B cell (primary cell): ENCODE measurements around the gene ARHGEF10L. TPM values are rescaled to one million over a fixed set of nuclear protein-coding genes. Genes with fewer than 3 reads are reported as not detected.

ENCODE experiments used
- ATAC-seq: fragments of 200-7000 bp; cut with Tn5 transposase; one replicate; pipeline ENCODE4 v1.10.0; 2021; ENCODE audit warnings: low read depth, mild to moderate bottlenecking, moderate number of reproducible peaks, moderate library complexity
- CTCF ChIA-PET: fragments of 350-600 bp; sonication (Branson Sonifier 250); formaldehyde crosslinking; loops from one replicate; lab custom pipeline; 2021; ENCODE audit warnings: antibody characterized with exemption, inconsistent platforms; lab: Charles Lee
- POLR2A ChIA-PET: fragments of 350-600 bp; sonication (Branson Sonifier 250); formaldehyde crosslinking; loops from one replicate; lab custom pipeline; 2021; ENCODE audit warnings: antibody characterized with exemption; lab: Charles Lee
- DNase-seq: peaks from one replicate; pipeline ENCODE4 v3.0.0; 2013
- H2AFZ ChIP-seq: 2 replicates; pipeline ENCODE4 v1.6.1; 2012; ENCODE audit warnings: mild to moderate bottlenecking, low read depth, low read length; ENCODE audit not compliant: insufficient read depth, poor library complexity, severe bottlenecking
- H3K27ac ChIP-seq, 2 donors: 1 replicate in 1 of 2; 2 replicates in 1 of 2; pipeline ENCODE4 v1.5.1; 2012 to 2013; ENCODE audit warnings: low read length in 2 of 2, mild to moderate bottlenecking in 2 of 2, moderate library complexity in 1 of 2
- H3K27me3 ChIP-seq, 4 experiments: fragments of 200-600 bp in 1 of 4; sonication (generic) in 1 of 4; replicated peaks in 1 of 4; 1 replicate in 2 of 4; 2 replicates in 2 of 4; pipeline versions ENCODE4 v1.6.1 to v1.7.0; 2013 to 2016; ENCODE audit warnings: low read length in 3 of 4, mild to moderate bottlenecking in 2 of 4, mixed read lengths in 1 of 4, moderate library complexity in 1 of 4; ENCODE audit not compliant: insufficient read depth in 4 of 4, control insufficient read depth in 3 of 4; ENCODE audit errors: control extremely low read depth in 1 of 4
- H3K36me3 ChIP-seq, 2 experiments: replicated peaks in 1 of 2; 1 replicate in 1 of 2; 2 replicates in 1 of 2; pipeline versions ENCODE4 v1.6.1 to v1.7.1; 2013; ENCODE audit warnings: low read length in 1 of 2; ENCODE audit not compliant: insufficient read depth in 2 of 2, control insufficient read depth in 1 of 2; ENCODE audit errors: control extremely low read depth in 1 of 2, extremely low read depth in 1 of 2
- H3K4me1 ChIP-seq, 2 donors: fragments of 200-600 bp in 1 of 2; sonication (generic) in 1 of 2; 1 replicate in 1 of 2; 2 replicates in 1 of 2; pipeline versions ENCODE4 v1.5.1 to v1.6.1; 2013 to 2017; ENCODE audit warnings: low read length in 2 of 2; ENCODE audit not compliant: control insufficient read depth in 2 of 2, insufficient read depth in 2 of 2
- H3K4me2 ChIP-seq: replicated peaks from 2 replicates; pipeline ENCODE3; 2012; ENCODE audit warnings: mild to moderate bottlenecking, low read depth, low read length; ENCODE audit not compliant: poor library complexity, severe bottlenecking
- H3K4me3 ChIP-seq, 5 experiments: fragments of 200-600 bp in 1 of 5; sonication (generic) in 1 of 5; 1 replicate in 3 of 5; 2 replicates in 2 of 5; pipeline versions ENCODE4 v1.5.1 to v1.7.0; 2011 to 2016; ENCODE audit warnings: low read length in 4 of 5, mild to moderate bottlenecking in 4 of 5, low read depth in 2 of 5, control low read depth in 1 of 5, moderate library complexity in 1 of 5; ENCODE audit not compliant: insufficient read depth in 1 of 5; ENCODE audit errors: control extremely low read depth in 1 of 5, extremely low read depth in 1 of 5
- H3K79me2 ChIP-seq: fragments of 200-600 bp; sonication (generic); one replicate; pipeline ENCODE4 v1.6.0; 2016; ENCODE audit warnings: low read length; ENCODE audit not compliant: control insufficient read depth, insufficient read depth
- H3K9ac ChIP-seq: fragments of 200-600 bp; sonication (generic); 2 replicates; pipeline ENCODE4 v1.6.1; 2017; ENCODE audit warnings: mild to moderate bottlenecking, low read length, moderate library complexity
- H3K9me3 ChIP-seq, 3 donors: one replicate each; pipeline versions ENCODE4 v1.6.1 to v1.7.1; 2013; ENCODE audit warnings: low read length in 2 of 3; ENCODE audit not compliant: control insufficient read depth in 2 of 3, insufficient read depth in 1 of 3; ENCODE audit errors: control extremely low read depth in 1 of 3
- H4K20me1 ChIP-seq: 2 replicates; pipeline ENCODE4 v1.6.0; 2012; ENCODE audit warnings: mild to moderate bottlenecking, low read length; ENCODE audit not compliant: insufficient read depth, control insufficient read depth, poor library complexity, severe bottlenecking
- H3K27ac Mint-ChIP-seq: one replicate; pipeline ENCODE4 v1.8.0; 2021; ENCODE audit warnings: mixed read lengths
- H3K27me3 Mint-ChIP-seq: one replicate; pipeline ENCODE4 v1.8.0; 2021; ENCODE audit warnings: mixed read lengths
- H3K4me1 Mint-ChIP-seq: one replicate; pipeline ENCODE4 v1.8.0; 2021; ENCODE audit warnings: mixed read lengths
- H3K4me3 Mint-ChIP-seq: one replicate; pipeline ENCODE4 v1.8.0; 2021; ENCODE audit warnings: mixed read lengths
- H3K9me3 Mint-ChIP-seq: one replicate; pipeline ENCODE4 v1.8.0; 2022; ENCODE audit warnings: mixed read lengths; ENCODE audit not compliant: insufficient read depth
- CTCF ChIP-seq: fragments of 200-600 bp; IDR thresholded peaks from one replicate; pipeline ENCODE4 v1.8.0; 2022; ENCODE audit warnings: antibody characterized with exemption, mild to moderate bottlenecking
- EZH2 ChIP-seq: IDR thresholded peaks from 2 replicates; pipeline ENCODE4 v1.6.1; 2012; ENCODE audit warnings: borderline replicate concordance, low read depth, mild to moderate bottlenecking, moderate library complexity, low read length; ENCODE audit not compliant: insufficient read depth, poor library complexity, severe bottlenecking
- WGBS: methylation state at CpG from one replicate; pipeline ENCODE4 v1.1.5; 2013; ENCODE audit warnings: missing lambda C conversion rate; ENCODE audit not compliant: insufficient coverage; 5-methylcytosine and 5-hydroxymethylcytosine counted together
- intact Hi-C: fragments of 100-400 bp; cut with micrococcal nuclease; formaldehyde crosslinking; loops from one replicate; pipeline ENCODE4 v1.10.0; 2022
- polyA plus RNA-seq: library from polyadenylated mRNA; depleted of rRNA; stranded (reverse); fragments of >200 nt; gene quantifications from 2 replicates; pipeline ENCODE4 v1.2.3, GENCODE V29; 2012
- total RNA-seq, 2 donors: library from RNA; stranded (reverse); fragments of 120-200 nt in 1 of 2; gene quantifications; 1 replicate in 1 of 2; 2 replicates in 1 of 2; pipeline versions ENCODE4 v1.2.3 to v1.2.4, GENCODE V29; 2013 to 2022

ARHGEF10L gene
- total and polyA plus RNA-seq, 2 donors (not counting 1 experiment from before 2014, with no cell fraction given): 2.0 to 4.9 TPM

GRCh38 chr1:17692645-17693044 lies 153.1 kb downstream of the ARHGEF10L start:
- H3K4me3 ChIP-seq: no peak overlapping the region
- H3K9me3 ChIP-seq: peaks cover 0 to 5% (median 0%) of the 10 kb centered on the region in 3 donors
- H3K36me3 ChIP-seq: no peaks in the 10 kb centered on the region
- ATAC-seq: no peak
- no peaks in the 10 kb centered on the region for H3K27me3 ChIP-seq
- H3K79me2 ChIP-seq: no peaks in the 10 kb centered on the region
- H3K4me3 Mint-ChIP-seq: no peak overlapping the region
- no peak overlapping the region for H3K4me2 ChIP-seq
- H3K4me1 Mint-ChIP-seq: no peaks in the 10 kb centered on the region
- WGBS: 78% methylated on average over 9 of the region's 9 CpGs
- no peak overlapping the region for H2AFZ ChIP-seq
- intact Hi-C loops: no loop called here
- H3K4me1 ChIP-seq: no peaks in the 10 kb centered on the region
- H3K27ac Mint-ChIP-seq: no peak overlapping the region
- no peak overlapping the region for H3K27ac ChIP-seq
- H3K9me3 Mint-ChIP-seq: no peaks in the 10 kb centered on the region
- CTCF ChIA-PET: no interaction called here
- no peak for DNase-seq
- no peak for TF ChIP-seq EZH2
- no peak for TF ChIP-seq CTCF
- H3K9ac ChIP-seq: no peak overlapping the region
- H4K20me1 ChIP-seq: no peaks in the 10 kb centered on the region
- H3K27me3 Mint-ChIP-seq: peaks cover 20% of the 10 kb centered on the region
- POLR2A ChIA-PET: no interaction called here

GRCh38 chr1:17696417-17697301 lies 157.2 kb downstream of the ARHGEF10L start:
- POLR2A ChIA-PET: no interaction called here
- peaks cover 19% of the 10 kb centered on the region for H3K27me3 Mint-ChIP-seq
- no peak overlapping the region for H2AFZ ChIP-seq
- H3K4me1 Mint-ChIP-seq: no peaks in the 10 kb centered on the region
- no peaks in the 10 kb centered on the region for H3K9me3 Mint-ChIP-seq
- no peak overlapping the region for H3K4me2 ChIP-seq
- no peaks in the 10 kb centered on the region for H3K4me1 ChIP-seq
- H3K9ac ChIP-seq: no peak overlapping the region
- intact Hi-C loops: no loop called here
- DNase-seq: no peak
- CTCF ChIA-PET: no interaction called here
- no peak for ATAC-seq
- H3K4me3 ChIP-seq: no peak overlapping the region
- WGBS: 91% methylated on average over 39 of the region's 42 CpGs
- no peaks in the 10 kb centered on the region for H3K9me3 ChIP-seq
- H3K36me3 ChIP-seq: no peaks in the 10 kb centered on the region
- H3K4me3 Mint-ChIP-seq: no peak overlapping the region
- no peak overlapping the region for H3K27ac ChIP-seq
- no peaks in the 10 kb centered on the region for H4K20me1 ChIP-seq
- no peak overlapping the region for H3K27ac Mint-ChIP-seq
- TF ChIP-seq EZH2: no peak
- no peak for TF ChIP-seq CTCF
- H3K79me2 ChIP-seq: no peaks in the 10 kb centered on the region
- no peaks in the 10 kb centered on the region for H3K27me3 ChIP-seq
